HG03159 (cell line): ENCODE results near the gene TNS3.
A peak's percentile ranks its signal among the peaks of the same experiment; 100 is the strongest.

Experiments used
- ATAC-seq: cut with Tn5 transposase; IDR thresholded peaks from one replicate; pipeline ENCODE4 v1.9.1; 2021; ENCODE audit warnings: mild to moderate bottlenecking, moderate library complexity; ENCODE audit not compliant: unreplicated experiment

The TNS3 gene

GRCh38 chr7:47565640-47566250, 16.2 kb downstream of the TNS3 start:
- no peak for ATAC-seq

GRCh38 chr7:47563521-47563920, 18.4 kb downstream of the TNS3 start:
- no peak for ATAC-seq

DNA sequence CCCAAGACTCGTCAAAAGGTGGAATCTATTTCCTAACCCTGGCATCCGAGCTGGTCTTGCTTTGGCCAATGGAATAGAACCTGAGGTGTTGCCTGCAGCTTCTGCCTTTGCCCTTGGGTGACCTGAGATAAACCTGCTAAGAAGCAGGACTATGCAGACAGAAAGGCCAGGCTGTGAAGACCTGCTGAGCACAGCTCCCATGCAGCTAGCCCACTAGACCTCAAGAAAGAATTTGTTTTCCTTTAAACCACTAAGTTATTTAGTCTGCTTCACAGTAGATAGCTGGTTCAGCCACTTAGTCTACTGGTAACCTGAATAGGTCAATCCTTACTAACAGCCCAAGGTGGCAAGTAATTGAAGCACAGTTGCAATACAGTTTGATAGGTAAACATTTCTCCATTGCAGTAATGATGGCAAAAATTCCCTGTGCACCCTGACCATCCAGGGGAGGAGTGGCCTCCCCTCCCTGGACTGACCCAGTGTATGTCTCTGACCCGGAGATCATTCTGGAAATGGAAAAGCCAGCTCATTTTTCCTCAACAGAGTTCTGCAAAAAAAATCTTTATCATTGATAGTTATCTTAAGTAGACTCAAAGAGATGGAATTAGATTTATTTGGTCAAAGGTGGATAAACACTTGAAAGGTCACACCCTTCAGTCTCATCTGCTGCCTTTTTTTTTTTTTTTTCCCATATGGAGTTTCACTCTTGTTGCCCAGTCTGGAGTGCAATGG, 20.0 kb downstream of the TNS3 start:
- no peak for ATAC-seq

- no peak for ATAC-seq
These were observed 22.3 kb downstream of the TNS3 start for GRCh38 chr7:47559306-47560220.

GRCh38 chr7:47557694-47558670, 23.9 kb downstream of the TNS3 start:
- ATAC-seq, result no peak

DNA sequence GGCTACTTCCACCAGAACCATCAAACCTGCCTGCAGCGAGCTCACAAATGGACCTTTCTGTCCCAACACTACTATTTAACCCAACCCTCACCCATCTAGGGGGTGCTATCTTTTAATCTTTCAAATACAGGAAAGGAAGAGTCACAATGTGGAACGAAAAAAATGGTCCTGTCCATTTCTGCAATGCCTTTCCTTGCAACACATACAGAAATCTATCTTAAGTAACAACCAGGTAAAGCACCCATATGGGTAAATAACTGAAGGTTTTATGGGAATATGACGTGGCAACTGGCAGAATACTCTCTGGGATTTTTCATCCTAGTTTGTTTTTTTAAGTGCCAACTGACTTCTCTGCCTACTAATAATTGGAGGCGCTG, 24.6 kb downstream of the TNS3 start:
- no peak for ATAC-seq

GRCh38 chr7:47556511-47557180, 25.3 kb downstream of the TNS3 start:
- no peak for ATAC-seq

DNA sequence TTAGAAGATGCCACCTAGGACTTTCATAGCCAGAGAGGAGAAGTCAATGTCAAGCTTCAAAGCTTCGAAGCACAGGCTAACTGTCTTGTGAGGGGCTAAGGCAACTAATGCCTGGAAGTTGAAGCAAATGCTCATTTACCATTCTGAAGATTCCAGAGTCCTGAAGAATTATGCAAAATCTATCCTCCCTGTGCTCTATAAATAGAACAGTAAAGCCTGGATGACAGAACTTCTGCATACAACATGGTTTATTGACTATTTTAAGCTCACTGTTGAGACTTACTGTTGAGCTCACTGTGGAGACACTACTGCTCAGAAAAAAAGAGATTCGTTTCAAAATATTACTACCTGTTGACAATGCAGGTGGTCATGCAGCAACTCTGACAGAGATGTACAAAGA, 28.6 kb downstream of the TNS3 start:
- ATAC-seq, result no peak

DNA sequence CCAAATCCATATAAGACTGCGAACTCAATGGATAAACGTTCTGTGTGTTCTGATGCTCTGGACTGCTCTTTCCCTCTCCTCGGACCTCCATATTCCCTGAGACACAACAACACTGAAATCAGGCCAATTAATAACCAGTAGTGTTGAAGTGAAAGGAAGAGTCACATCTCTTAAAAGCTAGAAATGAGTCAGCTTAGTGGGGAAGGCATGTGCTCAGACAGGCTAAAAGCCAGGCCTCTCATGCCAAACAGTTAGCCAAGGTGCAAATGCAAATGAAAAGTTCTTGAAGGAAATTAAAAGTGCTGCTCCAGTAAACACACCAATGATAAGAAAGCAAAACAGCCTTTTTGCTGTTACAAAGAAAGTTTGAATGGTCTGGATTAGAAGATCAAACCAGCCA, 29.3 kb downstream of the TNS3 start:
- peak; percentile 98 for ATAC-seq

GRCh38 chr7:47551668-47552440, 30.1 kb downstream of the TNS3 start:
- ATAC-seq, result no peak

DNA sequence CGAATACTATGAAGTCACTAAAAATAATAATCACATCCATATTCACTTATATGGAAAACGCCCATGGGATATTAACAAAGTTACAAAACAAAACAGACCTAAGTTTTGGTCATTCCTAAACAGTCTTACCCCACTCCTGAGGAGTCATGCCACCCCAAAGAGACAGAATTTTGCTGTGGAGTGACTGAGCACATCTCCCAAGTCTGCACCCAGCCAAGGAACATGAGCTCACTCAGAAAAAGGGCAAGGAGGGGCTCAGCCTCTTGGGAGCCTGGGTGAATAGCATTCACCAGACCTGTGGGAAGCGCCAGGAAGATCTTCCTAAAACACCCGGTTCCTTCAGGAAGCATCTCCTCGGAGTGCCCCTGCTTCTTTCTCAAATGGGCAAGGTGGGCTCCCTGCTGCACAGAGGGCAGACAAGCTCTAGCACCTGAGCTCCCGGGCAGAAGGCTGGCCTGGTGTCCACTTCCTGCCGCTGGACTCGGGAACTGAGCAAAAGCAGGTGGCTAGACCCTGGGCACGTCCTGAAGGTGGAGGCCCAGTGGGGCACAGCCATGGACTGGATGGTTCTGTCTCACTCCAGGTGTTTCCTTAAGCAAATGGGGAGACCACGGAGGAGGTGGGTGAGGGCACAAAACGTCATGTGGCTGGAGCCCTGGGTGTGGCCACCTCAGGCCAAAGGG, 31.0 kb downstream of the TNS3 start:
- no peak for ATAC-seq

DNA sequence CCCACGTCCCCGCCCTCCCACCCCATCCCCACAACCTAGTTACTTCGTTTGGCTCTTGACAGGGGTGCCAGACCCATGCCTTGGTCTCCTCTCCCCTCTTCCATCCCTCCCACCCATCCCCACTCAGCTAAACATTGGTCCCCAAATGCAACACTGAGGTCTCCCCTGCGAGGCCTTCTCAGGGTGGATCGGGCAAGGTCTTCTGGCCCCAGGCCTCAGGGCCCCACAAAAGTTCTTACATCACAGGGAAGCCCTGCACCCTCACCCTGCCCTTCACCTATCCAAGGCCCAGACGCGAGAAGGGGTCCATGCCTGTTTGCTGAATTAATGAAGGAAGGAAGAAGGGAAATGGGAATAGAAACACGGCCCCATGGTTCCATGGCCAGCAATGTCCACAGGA, 32.0 kb downstream of the TNS3 start:
- no peak for ATAC-seq

GRCh38 chr7:47549397-47549796, 32.5 kb downstream of the TNS3 start:
- ATAC-seq, result no peak

DNA sequence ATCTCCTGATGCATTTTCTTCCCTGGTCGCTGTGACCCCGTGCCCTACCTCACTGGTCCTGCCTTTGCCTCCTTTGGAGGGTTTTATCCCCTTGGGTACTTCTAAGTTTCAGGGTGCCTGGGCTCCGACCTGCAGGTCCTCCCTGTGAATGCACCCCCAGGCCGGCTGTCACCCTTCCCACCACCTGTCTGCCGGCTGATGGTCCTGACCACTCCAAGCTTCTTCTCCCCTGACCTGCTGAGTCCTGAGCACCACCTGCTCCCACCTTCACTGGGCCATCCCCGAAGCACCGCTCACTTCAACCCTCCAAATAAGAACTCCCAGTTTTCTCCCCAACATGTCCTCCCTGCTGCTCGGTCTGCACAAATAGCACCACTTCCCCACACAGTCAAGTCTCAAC, 33.4 kb downstream of the TNS3 start:
- ATAC-seq, result no peak

DNA sequence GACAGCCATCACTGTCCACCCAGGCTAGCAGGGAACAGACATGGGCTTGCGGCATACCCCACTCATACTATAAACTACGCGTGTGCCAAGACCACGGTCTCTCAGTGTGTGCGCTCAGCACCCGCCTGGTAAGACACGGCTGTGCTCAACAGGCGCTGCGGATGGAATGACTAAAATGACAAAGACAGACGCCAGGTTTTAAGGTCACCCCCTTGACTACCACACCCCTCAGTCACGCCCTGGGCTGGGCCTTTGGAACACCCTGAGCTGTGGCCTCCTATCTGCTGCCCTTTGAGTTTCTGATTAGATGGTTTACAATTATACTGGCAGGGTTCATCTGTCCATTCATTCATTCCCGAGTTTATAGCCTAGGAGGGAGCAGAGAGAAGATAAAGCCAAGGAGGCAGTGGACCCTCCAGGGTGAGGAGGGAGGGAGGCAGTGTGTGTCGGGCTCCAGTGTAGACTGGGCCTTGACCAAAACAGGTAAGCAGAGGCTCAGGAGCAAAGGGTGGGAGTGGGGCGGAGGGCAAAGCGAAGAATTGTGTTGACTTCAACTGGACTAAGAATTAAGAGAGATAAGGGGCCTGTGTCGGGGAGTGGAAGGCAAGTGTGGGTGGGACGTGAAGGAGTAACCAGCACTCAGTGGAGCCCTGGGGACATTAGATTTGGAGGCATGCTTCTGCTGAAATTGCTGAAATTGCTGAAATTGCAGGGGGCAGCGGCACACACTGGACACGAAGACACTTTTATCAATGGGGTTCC, 35.0 kb downstream of the TNS3 start:
- no peak for ATAC-seq

DNA sequence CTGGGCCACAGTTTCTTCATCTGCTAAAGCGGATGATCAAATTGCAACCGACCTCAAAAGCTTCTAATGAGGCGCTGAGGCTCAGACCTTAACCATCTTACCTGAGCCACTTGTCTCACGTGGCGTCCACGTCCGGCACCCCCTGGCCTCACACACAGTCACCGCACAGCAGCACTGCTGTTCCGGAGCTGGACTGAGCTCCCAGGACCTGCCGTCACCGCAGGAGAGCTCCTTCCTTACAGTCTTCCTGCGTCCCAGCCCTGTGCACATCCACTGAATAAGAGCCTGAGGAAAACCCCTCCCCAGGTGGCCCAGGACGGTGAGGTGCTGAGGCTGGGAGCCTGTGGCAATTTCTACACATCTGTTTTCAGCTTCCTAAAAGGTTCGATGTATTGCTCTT, 35.7 kb downstream of the TNS3 start:
- no peak for ATAC-seq

GRCh38 chr7:47544416-47544815, 37.5 kb downstream of the TNS3 start:
- ATAC-seq, result no peak

DNA sequence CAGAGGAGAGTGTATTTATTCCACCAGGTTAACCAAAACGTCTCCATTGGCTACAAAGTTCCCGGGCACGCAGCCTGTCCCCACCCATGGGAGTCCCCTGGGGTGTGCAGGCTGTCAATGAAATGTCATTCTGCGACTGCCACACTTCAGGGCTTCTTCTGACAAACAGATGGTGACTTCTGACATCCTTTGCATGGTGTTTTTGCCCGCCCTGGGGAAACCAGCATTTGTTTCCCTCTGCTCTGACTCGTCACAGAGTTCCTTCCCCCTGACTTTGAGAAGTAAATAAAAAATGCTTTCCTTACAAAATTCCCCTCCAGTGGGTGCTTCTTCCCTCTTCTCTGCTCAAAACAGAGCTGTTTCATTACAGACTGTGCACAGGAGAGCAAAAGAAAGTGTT, 38.2 kb downstream of the TNS3 start:
- no peak for ATAC-seq
